A549 (cell line): Measurements from ENCODE around the gene ACTA2.

Experiments used
- CBX2 ChIP-seq: fragments of 200-600 bp; sonication (generic); IDR thresholded peaks from 2 replicates; pipeline ENCODE4 v1.6.1; 2016; ENCODE audit warnings: low read depth, mild to moderate bottlenecking, borderline replicate concordance
- CTCF ChIP-seq: fragments of >200 bp; sonication (Bioruptor Twin); formaldehyde crosslinking; IDR thresholded peaks from 3 replicates; pipeline ENCODE4 v1.5.1; 2016
- EP300 ChIP-seq, 2 experiments: fragments of >200 bp; sonication (Bioruptor Twin); formaldehyde crosslinking; IDR thresholded peaks; 2 replicates in 1 of 2; 3 replicates in 1 of 2; pipeline ENCODE4 v1.6.1; 2016 to 2017
- ESRRA ChIP-seq: fragments of 150-350 bp; IDR thresholded peaks from 2 replicates; pipeline ENCODE4 v1.6.1; 2014; ENCODE audit warnings: mild to moderate bottlenecking, low read length, borderline replicate concordance
- MAFK ChIP-seq: fragments of 450-650 bp; IDR thresholded peaks from 2 replicates; pipeline ENCODE4 v1.6.1; 2014; ENCODE audit not compliant: partially characterized antibody
- RNF2 ChIP-seq: fragments of 200-600 bp; sonication (generic); IDR thresholded peaks from 2 replicates; pipeline ENCODE4 v1.6.1; 2016; ENCODE audit warnings: low read depth, mild to moderate bottlenecking, antibody characterized with exemption, moderate library complexity, borderline replicate concordance
- ZFP36 ChIP-seq: fragments of 450-650 bp; IDR thresholded peaks from 2 replicates; pipeline ENCODE4 v1.6.1; 2014; ENCODE audit warnings: borderline replicate concordance; ENCODE audit not compliant: partially characterized antibody
- TF ChIP-seq, protein P1 (sequence below): IDR thresholded peaks from 2 replicates; pipeline ENCODE4 v1.6.1; 2012
- TF ChIP-seq, protein P2 (sequence below): fragments of 150-350 bp; IDR thresholded peaks from 2 replicates; pipeline ENCODE4 v1.6.1; 2014; ENCODE audit warnings: low read depth, mild to moderate bottlenecking, low read length

GRCh38 chr10:88928254-88928653 lies 24.3 kb downstream of the ACTA2 start:
- TF ChIP-seq, protein P1, sequence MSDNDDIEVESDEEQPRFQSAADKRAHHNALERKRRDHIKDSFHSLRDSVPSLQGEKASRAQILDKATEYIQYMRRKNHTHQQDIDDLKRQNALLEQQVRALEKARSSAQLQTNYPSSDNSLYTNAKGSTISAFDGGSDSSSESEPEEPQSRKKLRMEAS, result no peak
- TF ChIP-seq ZFP36 (no peak), EP300 (IDR thresholded peaks at IDR 0.05) (no peak), MAFK (no peak), CBX2 (no peak), RNF2 (no peak), CTCF (no peak), ESRRA (no peak)
- TF ChIP-seq, protein P2, sequence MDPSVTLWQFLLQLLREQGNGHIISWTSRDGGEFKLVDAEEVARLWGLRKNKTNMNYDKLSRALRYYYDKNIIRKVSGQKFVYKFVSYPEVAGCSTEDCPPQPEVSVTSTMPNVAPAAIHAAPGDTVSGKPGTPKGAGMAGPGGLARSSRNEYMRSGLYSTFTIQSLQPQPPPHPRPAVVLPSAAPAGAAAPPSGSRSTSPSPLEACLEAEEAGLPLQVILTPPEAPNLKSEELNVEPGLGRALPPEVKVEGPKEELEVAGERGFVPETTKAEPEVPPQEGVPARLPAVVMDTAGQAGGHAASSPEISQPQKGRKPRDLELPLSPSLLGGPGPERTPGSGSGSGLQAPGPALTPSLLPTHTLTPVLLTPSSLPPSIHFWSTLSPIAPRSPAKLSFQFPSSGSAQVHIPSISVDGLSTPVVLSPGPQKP, result no peak
